Measurements from ENCODE around the gene CACNG5.

The CACNG5 gene

GRCh38 chr17:66915792-66916191 lies 80.9 kb downstream of the CACNG5 start:
- no peak for DNase-seq
- Histone ChIP-seq H3K27me3 (replicated peaks in 2 of 5; ENCODE audit: control insufficient read depth in 4 of 5, insufficient read depth in 5 of 5, low read length in 4 of 5) (peaks cover 0 to 2% (median 0%) of the 10 kb centered on the region in 5 experiments), H3K36me3 (ENCODE audit: control insufficient read depth in 4 of 4, insufficient read depth in 4 of 4, low read length in 3 of 4) (no peaks in the 10 kb centered on the region), H3K9me3 (ENCODE audit: control extremely low read depth in 1 of 5, control insufficient read depth in 4 of 5, insufficient read depth in 2 of 5, low read depth in 1 of 5, low read length in 4 of 5) (peaks cover 0 to 3% (median 0%) of the 10 kb centered on the region in 5 experiments), H3K4me3 (ENCODE audit: control insufficient read depth in 1 of 7, extremely low read depth in 1 of 7, insufficient read depth in 4 of 7, low read depth in 2 of 7, low read length in 6 of 7) (no peak overlapping the region), H3K4me1 (ENCODE audit: control extremely low read depth in 1 of 4, control insufficient read depth in 4 of 4, insufficient read depth in 4 of 4, low read length in 3 of 4) (no peaks in the 10 kb centered on the region), H3K27ac (ENCODE audit: insufficient read depth in 1 of 2, low read depth in 1 of 2, low read length in 2 of 2, poor library complexity in 1 of 2, severe bottlenecking in 2 of 2) (no peak overlapping the region)
- CTCF ChIA-PET: interaction anchor here (1.1 kb wide), 1 partner anchor 14 kb away, joined by 4 read pairs; no protein-coding TSS in a partner anchor
- 97% methylated on average over 10 of the region's 11 CpGs for WGBS (ENCODE audit: insufficient coverage)
- POLR2A ChIA-PET: no interaction called here

- Histone ChIP-seq H3K4me3 (ENCODE audit: control insufficient read depth in 1 of 7, extremely low read depth in 1 of 7, insufficient read depth in 4 of 7, low read depth in 2 of 7, low read length in 6 of 7) (no peak overlapping the region), H3K9me3 (ENCODE audit: control extremely low read depth in 1 of 5, control insufficient read depth in 4 of 5, insufficient read depth in 2 of 5, low read depth in 1 of 5, low read length in 4 of 5) (peaks cover 0 to 3% (median 0%) of the 10 kb centered on the region in 5 experiments), H3K36me3 (ENCODE audit: control insufficient read depth in 4 of 4, insufficient read depth in 4 of 4, low read length in 3 of 4) (no peaks in the 10 kb centered on the region), H3K27ac (ENCODE audit: insufficient read depth in 1 of 2, low read depth in 1 of 2, low read length in 2 of 2, poor library complexity in 1 of 2, severe bottlenecking in 2 of 2) (no peak overlapping the region), H3K27me3 (replicated peaks in 2 of 5; ENCODE audit: control insufficient read depth in 4 of 5, insufficient read depth in 5 of 5, low read length in 4 of 5) (peaks cover 0 to 2% (median 0%) of the 10 kb centered on the region in 5 experiments), H3K4me1 (ENCODE audit: control extremely low read depth in 1 of 4, control insufficient read depth in 4 of 4, insufficient read depth in 4 of 4, low read length in 3 of 4) (no peaks in the 10 kb centered on the region)
- CTCF ChIA-PET: interaction anchor here (1.1 to 1.5 kb wide), 3 partner anchors 13 to 206 kb away, joined by 3 to 4 read pairs (median 3); no protein-coding TSS in a partner anchor
- POLR2A ChIA-PET: no interaction called here
- 100% methylated on average over 1 of the region's 1 CpG for WGBS (ENCODE audit: insufficient coverage)
- DNase-seq: no peak
These were observed 82.0 kb downstream of the CACNG5 start for GRCh38 chr17:66916946-66917345.

GRCh38 chr17:66918896-66919295 lies 84.0 kb downstream of the CACNG5 start:
- no peak overlapping the region for H3K27ac ChIP-seq (ENCODE audit: insufficient read depth in 1 of 2, low read depth in 1 of 2, low read length in 2 of 2, poor library complexity in 1 of 2, severe bottlenecking in 2 of 2)
- ChIA-PET POLR2A (no interaction called here), CTCF (no interaction called here)
- peaks cover 0 to 3% (median 0%) of the 10 kb centered on the region in 5 experiments for H3K9me3 ChIP-seq (ENCODE audit: control extremely low read depth in 1 of 5, control insufficient read depth in 4 of 5, insufficient read depth in 2 of 5, low read depth in 1 of 5, low read length in 4 of 5)
- H3K4me1 ChIP-seq (ENCODE audit: control extremely low read depth in 1 of 4, control insufficient read depth in 4 of 4, insufficient read depth in 4 of 4, low read length in 3 of 4): no peaks in the 10 kb centered on the region
- no peak for DNase-seq
- no peaks in the 10 kb centered on the region for H3K36me3 ChIP-seq (ENCODE audit: control insufficient read depth in 4 of 4, insufficient read depth in 4 of 4, low read length in 3 of 4)
- WGBS (ENCODE audit: insufficient coverage): 96% methylated on average over 11 of the region's 12 CpGs
- peaks cover 0 to 2% (median 0%) of the 10 kb centered on the region in 5 experiments for H3K27me3 ChIP-seq (replicated peaks in 2 of 5; ENCODE audit: control insufficient read depth in 4 of 5, insufficient read depth in 5 of 5, low read length in 4 of 5)
- H3K4me3 ChIP-seq (ENCODE audit: control insufficient read depth in 1 of 7, extremely low read depth in 1 of 7, insufficient read depth in 4 of 7, low read depth in 2 of 7, low read length in 6 of 7): no peak overlapping the region

- H3K27me3 ChIP-seq (replicated peaks in 2 of 5; ENCODE audit: control insufficient read depth in 4 of 5, insufficient read depth in 5 of 5, low read length in 4 of 5): no peaks in the 10 kb centered on the region
- H3K4me3 ChIP-seq (ENCODE audit: control insufficient read depth in 1 of 7, extremely low read depth in 1 of 7, insufficient read depth in 4 of 7, low read depth in 2 of 7, low read length in 6 of 7): no peak overlapping the region
- ChIA-PET CTCF (interaction anchor here (1.2 kb wide), 1 partner anchor 12 kb away, joined by 5 read pairs; no protein-coding TSS in a partner anchor), POLR2A (no interaction called here)
- H3K4me1 ChIP-seq (ENCODE audit: control extremely low read depth in 1 of 4, control insufficient read depth in 4 of 4, insufficient read depth in 4 of 4, low read length in 3 of 4): no peaks in the 10 kb centered on the region
- 95% methylated on average over 9 of the region's 9 CpGs for WGBS (ENCODE audit: insufficient coverage)
- no peak overlapping the region for H3K27ac ChIP-seq (ENCODE audit: insufficient read depth in 1 of 2, low read depth in 1 of 2, low read length in 2 of 2, poor library complexity in 1 of 2, severe bottlenecking in 2 of 2)
- H3K9me3 ChIP-seq (ENCODE audit: control extremely low read depth in 1 of 5, control insufficient read depth in 4 of 5, insufficient read depth in 2 of 5, low read depth in 1 of 5, low read length in 4 of 5): peaks cover 0 to 3% (median 0%) of the 10 kb centered on the region in 5 experiments
- DNase-seq: no peak
- H3K36me3 ChIP-seq (ENCODE audit: control insufficient read depth in 4 of 4, insufficient read depth in 4 of 4, low read length in 3 of 4): no peaks in the 10 kb centered on the region
These were observed 85.5 kb downstream of the CACNG5 start for GRCh38 chr17:66920435-66920834.

- Histone ChIP-seq H3K4me1 (ENCODE audit: control extremely low read depth in 1 of 4, control insufficient read depth in 4 of 4, insufficient read depth in 4 of 4, low read length in 3 of 4) (no peaks in the 10 kb centered on the region), H3K27ac (ENCODE audit: insufficient read depth in 1 of 2, low read depth in 1 of 2, low read length in 2 of 2, poor library complexity in 1 of 2, severe bottlenecking in 2 of 2) (no peak overlapping the region), H3K36me3 (ENCODE audit: control insufficient read depth in 4 of 4, insufficient read depth in 4 of 4, low read length in 3 of 4) (no peaks in the 10 kb centered on the region), H3K27me3 (replicated peaks in 2 of 5; ENCODE audit: control insufficient read depth in 4 of 5, insufficient read depth in 5 of 5, low read length in 4 of 5) (no peaks in the 10 kb centered on the region), H3K9me3 (ENCODE audit: control extremely low read depth in 1 of 5, control insufficient read depth in 4 of 5, insufficient read depth in 2 of 5, low read depth in 1 of 5, low read length in 4 of 5) (peaks cover 0 to 3% (median 0%) of the 10 kb centered on the region in 5 experiments), H3K4me3 (ENCODE audit: control insufficient read depth in 1 of 7, extremely low read depth in 1 of 7, insufficient read depth in 4 of 7, low read depth in 2 of 7, low read length in 6 of 7) (no peak overlapping the region)
- 96% methylated on average over 3 of the region's 4 CpGs for WGBS (ENCODE audit: insufficient coverage)
- ChIA-PET CTCF (interaction anchor here (1.2 kb wide), 1 partner anchor 12 kb away, joined by 5 read pairs; no protein-coding TSS in a partner anchor), POLR2A (no interaction called here)
- DNase-seq: no peak
These were observed 86.0 kb downstream of the CACNG5 start for GRCh38 chr17:66920950-66921349.

- no peak overlapping the region for H3K27ac ChIP-seq (ENCODE audit: insufficient read depth in 1 of 2, low read depth in 1 of 2, low read length in 2 of 2, poor library complexity in 1 of 2, severe bottlenecking in 2 of 2)
- H3K4me1 ChIP-seq (ENCODE audit: control extremely low read depth in 1 of 4, control insufficient read depth in 4 of 4, insufficient read depth in 4 of 4, low read length in 3 of 4): no peaks in the 10 kb centered on the region
- WGBS (ENCODE audit: insufficient coverage): 100% methylated on average over 1 of the region's 1 CpG
- peaks cover 0 to 2% (median 0%) of the 10 kb centered on the region in 5 experiments for H3K9me3 ChIP-seq (ENCODE audit: control extremely low read depth in 1 of 5, control insufficient read depth in 4 of 5, insufficient read depth in 2 of 5, low read depth in 1 of 5, low read length in 4 of 5)
- no peak overlapping the region for H3K4me3 ChIP-seq (ENCODE audit: control insufficient read depth in 1 of 7, extremely low read depth in 1 of 7, insufficient read depth in 4 of 7, low read depth in 2 of 7, low read length in 6 of 7)
- DNase-seq: no peak
- H3K36me3 ChIP-seq (ENCODE audit: control insufficient read depth in 4 of 4, insufficient read depth in 4 of 4, low read length in 3 of 4): no peaks in the 10 kb centered on the region
- peaks cover 0 to 3% (median 0%) of the 10 kb centered on the region in 5 experiments for H3K27me3 ChIP-seq (replicated peaks in 2 of 5; ENCODE audit: control insufficient read depth in 4 of 5, insufficient read depth in 5 of 5, low read length in 4 of 5)
- CTCF ChIA-PET: interaction anchor here (0.7 kb wide), 1 partner anchor 10 kb away, joined by 3 read pairs; no protein-coding TSS in a partner anchor
- POLR2A ChIA-PET: interaction anchor here (0.7 kb wide), 1 partner anchor 650 kb away, joined by 4 read pairs; no protein-coding TSS in a partner anchor
These were observed 89.0 kb downstream of the CACNG5 start for GRCh38 chr17:66923886-66924285.

- ChIA-PET CTCF (no interaction called here), POLR2A (no interaction called here)
These were observed 91.0 kb downstream of the CACNG5 start for GRCh38 chr17:66925811-66926500.

More at GRCh38 chr17:66925811-66926500, 91.0 kb downstream of the CACNG5 start:
- no peak overlapping the region for H3K27ac ChIP-seq (ENCODE audit: insufficient read depth in 1 of 2, low read depth in 1 of 2, low read length in 2 of 2, poor library complexity in 1 of 2, severe bottlenecking in 2 of 2)
- H3K4me3 ChIP-seq (ENCODE audit: control insufficient read depth in 1 of 7, extremely low read depth in 1 of 7, insufficient read depth in 4 of 7, low read depth in 2 of 7, low read length in 6 of 7): no peak overlapping the region
- no peaks in the 10 kb centered on the region for H3K36me3 ChIP-seq (ENCODE audit: control insufficient read depth in 4 of 4, insufficient read depth in 4 of 4, low read length in 3 of 4)
- H3K9me3 ChIP-seq (ENCODE audit: control extremely low read depth in 1 of 5, control insufficient read depth in 4 of 5, insufficient read depth in 2 of 5, low read depth in 1 of 5, low read length in 4 of 5): peaks cover 0 to 2% (median 0%) of the 10 kb centered on the region in 5 experiments
- WGBS (ENCODE audit: insufficient coverage): 96% methylated on average over 6 of the region's 8 CpGs
- peaks cover 0 to 3% (median 0%) of the 10 kb centered on the region in 5 experiments for H3K27me3 ChIP-seq (replicated peaks in 2 of 5; ENCODE audit: control insufficient read depth in 4 of 5, insufficient read depth in 5 of 5, low read length in 4 of 5)
- no peaks in the 10 kb centered on the region for H3K4me1 ChIP-seq (ENCODE audit: control extremely low read depth in 1 of 4, control insufficient read depth in 4 of 4, insufficient read depth in 4 of 4, low read length in 3 of 4)
- no peak for DNase-seq
